H1 (cell line): ENCODE data around the gene FAM184B. TPM values are rescaled to one million over a fixed set of nuclear protein-coding genes. Genes with fewer than 3 reads are reported as not detected.
"Not testable (repeated sequence)": the region's sequence is repeated elsewhere in the genome, so short reads cannot be mapped to it uniquely, and the experiment has no call there.

ENCODE experiments used
- CTCF ChIA-PET: fragments of 300-600 bp; sonication (Branson Sonifier 250); formaldehyde crosslinking; loops from one replicate; lab custom pipeline; 2021; ENCODE audit not compliant: partially characterized antibody; lab: Charles Lee
- POLR2A ChIA-PET: fragments of 300-600 bp; sonication (Branson Sonifier 250); formaldehyde crosslinking; loops from one replicate; lab custom pipeline; 2021; ENCODE audit warnings: inconsistent platforms; ENCODE audit not compliant: partially characterized antibody; lab: Charles Lee
- DNase-seq, 2 experiments: peaks; one replicate each; pipeline versions ENCODE4 v3.0.0 to v3.0.0-alpha.2; 2010 to 2022; ENCODE audit warnings: low spot score in 2 of 2, low read depth in 1 of 2, mixed read lengths in 1 of 2
- FAIRE-seq: peaks from 2 replicates; lab custom pipeline; 2011; peaks lifted over from hg19 to GRCh38; lab: Jason Lieb, UNC
- H2AFZ ChIP-seq: 2 replicates; pipeline ENCODE4 v1.8.1; 2012; ENCODE audit warnings: low read length, inconsistent platforms
- H2AK5ac ChIP-seq: 2 replicates; pipeline ENCODE4 v1.6.1; 2013; ENCODE audit warnings: low read depth, low read length
- H2BK120ac ChIP-seq: replicated peaks from 2 replicates; pipeline ENCODE3; 2013; ENCODE audit warnings: low read depth, low read length, inconsistent platforms
- H2BK12ac ChIP-seq: 2 replicates; pipeline ENCODE4 v1.6.1; 2013; ENCODE audit warnings: low read depth, low read length
- H2BK15ac ChIP-seq: 2 replicates; pipeline ENCODE4 v1.6.1; 2013; ENCODE audit warnings: low read length
- H2BK20ac ChIP-seq: 2 replicates; pipeline ENCODE4 v1.6.1; 2013; ENCODE audit warnings: low read length
- H2BK5ac ChIP-seq: 2 replicates; pipeline ENCODE4 v1.6.1; 2013; ENCODE audit warnings: low read depth, low read length
- H3K14ac ChIP-seq: 2 replicates; pipeline ENCODE4 v1.6.1; 2013; ENCODE audit warnings: inconsistent platforms; ENCODE audit not compliant: insufficient read length
- H3K18ac ChIP-seq: 2 replicates; pipeline ENCODE4 v1.6.1; 2013; ENCODE audit warnings: low read length; ENCODE audit errors: extremely low read depth
- H3K23ac ChIP-seq: 2 replicates; pipeline ENCODE4 v1.6.1; 2013; ENCODE audit warnings: inconsistent platforms; ENCODE audit not compliant: insufficient read length
- H3K23me2 ChIP-seq: 2 replicates; pipeline ENCODE4 v1.6.1; 2013; ENCODE audit warnings: low read depth, low read length
- H3K27ac ChIP-seq: 2 replicates; pipeline ENCODE4 v1.6.1; 2011; ENCODE audit warnings: low read depth, low read length, inconsistent platforms
- H3K27me3 ChIP-seq, 4 experiments: replicated peaks in 1 of 4; 1 replicate in 1 of 4; 2 replicates in 3 of 4; pipeline versions ENCODE4 v1.6.1 to v1.8.1; 2011 to 2013; ENCODE audit warnings: low read length in 3 of 4, mild to moderate bottlenecking in 3 of 4, inconsistent platforms in 2 of 4, mixed read lengths in 2 of 4, moderate library complexity in 1 of 4; ENCODE audit not compliant: control insufficient read depth in 3 of 4, insufficient read depth in 3 of 4; ENCODE audit errors: extremely low read depth in 1 of 4
- H3K36me3 ChIP-seq, 4 experiments: 2 replicates each; pipeline versions ENCODE4 v1.6.1 to v1.8.1; 2011 to 2013; ENCODE audit warnings: mild to moderate bottlenecking in 4 of 4, low read length in 3 of 4, moderate library complexity in 2 of 4, control low read depth in 1 of 4, inconsistent platforms in 1 of 4; ENCODE audit not compliant: insufficient read depth in 4 of 4, control insufficient read depth in 2 of 4
- H3K4ac ChIP-seq: replicated peaks from 2 replicates; pipeline ENCODE3; 2013; ENCODE audit warnings: low read length, low read depth, mixed read lengths, inconsistent platforms; ENCODE audit not compliant: insufficient read length
- H3K4me1 ChIP-seq, 4 experiments: replicated peaks in 1 of 4; 1 replicate in 1 of 4; 2 replicates in 3 of 4; pipeline versions ENCODE4 v1.6.1 to v1.8.1; 2011 to 2013; ENCODE audit warnings: low read length in 3 of 4, inconsistent platforms in 2 of 4, mixed read lengths in 1 of 4; ENCODE audit not compliant: insufficient read depth in 4 of 4, control insufficient read depth in 3 of 4
- H3K4me2 ChIP-seq, 2 experiments: 2 replicates each; pipeline versions ENCODE4 v1.6.1 to v1.8.1; 2011 to 2013; ENCODE audit warnings: low read depth in 2 of 2, low read length in 2 of 2, control low read depth in 1 of 2, inconsistent platforms in 1 of 2, mild to moderate bottlenecking in 1 of 2; ENCODE audit not compliant: insufficient read depth in 1 of 2
- H3K4me3 ChIP-seq, 4 experiments: fragments of 200-600, 300-600 bp in 1 of 4; sonication (generic), shearing (Covaris generic), sonication (Bioruptor Twin) in 1 of 4; 2 replicates each; pipeline versions ENCODE4 v1.5.1 to v1.8.1; 2011 to 2016; ENCODE audit warnings: low read length in 4 of 4, low read depth in 3 of 4, control low read depth in 2 of 4, inconsistent platforms in 2 of 4, mild to moderate bottlenecking in 2 of 4, mixed read lengths in 1 of 4, moderate library complexity in 1 of 4; ENCODE audit not compliant: insufficient read depth in 2 of 4; ENCODE audit errors: extremely low read depth in 1 of 4
- H3K56ac ChIP-seq: replicated peaks from 2 replicates; pipeline ENCODE3; 2013; ENCODE audit warnings: low read depth, mild to moderate bottlenecking, mixed read lengths, low read length, inconsistent platforms; ENCODE audit not compliant: insufficient read length
- H3K79me1 ChIP-seq: 2 replicates; pipeline ENCODE4 v1.6.1; 2013; ENCODE audit warnings: low read depth, low read length, control low read depth
- H3K79me2 ChIP-seq, 2 experiments: 2 replicates each; pipeline versions ENCODE4 v1.6.1 to v1.8.1; 2012 to 2013; ENCODE audit warnings: low read length in 2 of 2, mild to moderate bottlenecking in 2 of 2, inconsistent platforms in 1 of 2; ENCODE audit not compliant: insufficient read depth in 2 of 2, control insufficient read depth in 1 of 2
- H3K9ac ChIP-seq, 4 experiments: replicated peaks in 1 of 4; 1 replicate in 1 of 4; 2 replicates in 3 of 4; pipeline versions ENCODE4 v1.6.1 to v1.8.1; 2011 to 2013; ENCODE audit warnings: low read depth in 3 of 4, low read length in 3 of 4, control low read depth in 2 of 4, mild to moderate bottlenecking in 2 of 4, moderate library complexity in 2 of 4, inconsistent platforms in 1 of 4; ENCODE audit errors: extremely low read depth in 1 of 4
- H3K9me3 ChIP-seq, 2 experiments: 2 replicates each; pipeline versions ENCODE4 v1.6.1 to v1.8.1; 2012 to 2013; ENCODE audit warnings: mild to moderate bottlenecking in 2 of 2, moderate library complexity in 2 of 2, control low read depth in 1 of 2, inconsistent platforms in 1 of 2, low read depth in 1 of 2, low read length in 1 of 2, mixed read lengths in 1 of 2; ENCODE audit not compliant: insufficient read depth in 2 of 2
- H4K20me1 ChIP-seq, 2 experiments: replicated peaks in 1 of 2; 2 replicates each; pipeline versions ENCODE3 to v1.8.1; 2011 to 2013; ENCODE audit warnings: inconsistent platforms in 2 of 2, low read length in 2 of 2, mild to moderate bottlenecking in 1 of 2; ENCODE audit not compliant: insufficient read depth in 2 of 2, control insufficient read depth in 1 of 2
- H4K5ac ChIP-seq: 2 replicates; pipeline ENCODE4 v1.6.1; 2013; ENCODE audit warnings: low read length, low read depth, mixed read lengths, inconsistent platforms; ENCODE audit not compliant: insufficient read length
- H4K8ac ChIP-seq: 2 replicates; pipeline ENCODE4 v1.8.0; 2013; ENCODE audit warnings: mild to moderate bottlenecking, moderate library complexity, low read length, inconsistent platforms; ENCODE audit not compliant: insufficient read depth; ENCODE audit errors: extremely low read depth
- H4K91ac ChIP-seq: replicated peaks from 2 replicates; pipeline ENCODE3; 2013; ENCODE audit warnings: low read length, mixed read lengths, inconsistent platforms; ENCODE audit not compliant: insufficient read length
- CHD2 ChIP-seq: IDR thresholded peaks from 2 replicates; pipeline ENCODE4 v1.6.1; 2012; ENCODE audit warnings: low read length, improper control_type of control experiment
- HDAC2 ChIP-seq, 2 experiments: fragments of 300-600 bp in 1 of 2; sonication (generic) in 1 of 2; IDR thresholded peaks; 2 replicates each; pipeline ENCODE4 v1.6.1; 2011 to 2012; ENCODE audit warnings: low read depth in 2 of 2, low read length in 2 of 2, mild to moderate bottlenecking in 2 of 2, moderate library complexity in 2 of 2, borderline replicate concordance in 1 of 2, inconsistent platforms in 1 of 2
- WGBS, 2 experiments: shearing (Covaris generic) in 1 of 2; methylation state at CpG; one replicate each; pipeline versions ENCODE4 v1.1.6 to v1.1.7; 2013 to 2015; ENCODE audit warnings: low lambda C conversion rate in 2 of 2, mixed read lengths in 2 of 2, inconsistent platforms in 1 of 2, low coverage in 1 of 2, missing lambda C conversion rate in 1 of 2; ENCODE audit not compliant: insufficient replicate concordance in 2 of 2, insufficient coverage in 1 of 2, insufficient read length in 1 of 2; ENCODE audit errors: extremely low coverage in 1 of 2, missing lambda C conversion rate in 1 of 2; 5-methylcytosine and 5-hydroxymethylcytosine counted together
- polyA plus RNA-seq, 7 experiments: library from polyadenylated mRNA; depleted of rRNA in 3 of 7; stranded (reverse) in 5 of 7; unstranded in 2 of 7; fragments of >200 nt in 5 of 7; fragments of 200-250 nt in 2 of 7; gene quantifications; 1 replicate in 5 of 7; 2 replicates in 1 of 7; 4 replicates in 1 of 7; pipeline versions ENCODE4 v1.2.1 to v1.2.3, GENCODE V29; 2011 to 2013; ENCODE audit warnings: missing spikeins in 2 of 7, mixed read lengths in 2 of 7
- total RNA-seq: library from RNA; stranded (reverse); fragmentation: NEBNext Ultra II Directional; extraction: Animal tissue kit (Norgen Biotek cat#: 25700); gene quantifications from 2 replicates; pipeline ENCODE4 v1.2.1, GENCODE V29; 2021

Gene FAM184B
- total and polyA plus RNA-seq, 2 of the 8 experiments (the other 6 are each of a cell fraction or from before 2014, with no cell fraction given) = 0.05 to 0.39 TPM

DNA sequence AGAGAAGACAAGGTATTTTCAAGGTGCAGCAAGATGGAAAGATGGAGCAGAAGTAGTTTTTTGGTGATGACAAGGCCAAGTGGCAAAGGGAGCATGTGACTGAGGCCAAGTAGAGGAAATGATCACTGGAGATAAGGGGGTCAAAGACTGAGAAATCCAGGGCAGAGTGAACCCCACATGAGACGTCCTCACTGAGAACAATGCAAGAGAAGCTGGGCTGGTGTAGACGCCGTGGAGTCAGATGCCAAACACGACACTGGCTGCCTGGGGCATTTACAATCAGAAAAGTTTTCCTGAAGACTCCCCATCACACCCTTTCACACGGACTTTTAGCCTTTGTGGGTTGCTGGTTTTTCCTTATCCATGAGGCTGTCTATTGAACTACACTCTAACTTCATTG is 69.3 kb downstream of the FAM184B start (continued):
- TF ChIP-seq CHD2 (no peak), HDAC2 (IDR thresholded peaks at IDR 0.05; ENCODE audit: borderline replicate concordance in 1 of 2, low read depth in 2 of 2, low read length in 2 of 2) (no peak)

DNA sequence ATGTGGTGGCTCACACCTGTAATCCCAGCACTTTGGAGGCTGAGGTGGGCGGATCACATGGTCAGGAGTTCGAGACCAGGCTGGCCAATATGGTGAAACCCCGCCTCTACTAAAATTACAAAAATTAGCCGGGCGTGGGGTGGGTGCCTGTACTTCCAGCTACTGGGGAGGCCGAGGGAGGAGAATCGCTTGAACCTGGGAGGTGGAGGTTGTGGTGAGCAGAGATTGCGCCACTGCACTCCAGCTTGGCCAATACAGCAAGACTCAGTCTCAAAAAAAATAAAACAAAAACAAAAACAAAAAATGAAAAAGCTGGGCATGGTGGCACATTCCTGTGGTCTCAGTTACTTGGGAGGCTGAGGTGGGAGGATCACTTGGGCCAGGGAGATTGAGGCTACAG is 70.2 kb downstream of the FAM184B start:
- H2BK20ac ChIP-seq, H2BK5ac ChIP-seq, H3K27me3 ChIP-seq, H2AFZ ChIP-seq, CTCF ChIA-PET, H3K9ac ChIP-seq, H2BK12ac ChIP-seq, FAIRE-seq, H3K56ac ChIP-seq, H3K36me3 ChIP-seq, H4K20me1 ChIP-seq, H4K5ac ChIP-seq, H3K79me2 ChIP-seq, H2AK5ac ChIP-seq, H3K23me2 ChIP-seq, H3K9me3 ChIP-seq, H3K79me1 ChIP-seq, H2BK120ac ChIP-seq, H3K14ac ChIP-seq, H3K4me3 ChIP-seq, H3K18ac ChIP-seq, H3K4me1 ChIP-seq, H4K8ac ChIP-seq, H2BK15ac ChIP-seq, H3K4ac ChIP-seq, H4K91ac ChIP-seq, H3K23ac ChIP-seq, H3K27ac ChIP-seq, H3K4me2 ChIP-seq: not testable (repeated sequence)
- WGBS, 2 experiments = 92% methylated on average over 8 of the region's 8 CpGs; no CpG with 5 or more reads in 1 of the 2 experiments
- DNase-seq = peak in 1 of 2 experiments; percentile 13
- POLR2A ChIA-PET = interaction anchor here (0.9 kb wide), 1 partner anchor 10 kb away, joined by 4 read pairs; no protein-coding TSS in a partner anchor
